GM12878 (cell line): Measurements from ENCODE around the gene ST6GALNAC3. TPM values are rescaled to one million over a fixed set of nuclear protein-coding genes. Genes with fewer than 3 reads are reported as not detected.

Experiments
- ATAC-seq: fragments of 200-7000 bp; cut with Tn5 transposase; 3 replicates; pipeline ENCODE4 v1.9.1; 2020; ENCODE audit warnings: mild to moderate bottlenecking, moderate library complexity
- BruUV-seq: library from RNA; stranded (reverse); fragments of 400-500 nt; replicated peaks from 2 replicates; lab custom pipeline; 2021; lab: Mats Ljungman, UMichigan
- CTCF ChIA-PET: fragments of 300-600 bp; sonication (Branson Sonifier 250); formaldehyde crosslinking; extraction: SDS; loops from one replicate; lab custom pipeline; 2021; ENCODE audit warnings: inconsistent platforms; lab: Yijun Ruan, JAX
- POLR2A ChIA-PET: fragments of 350-600 bp; formaldehyde crosslinking; extraction: SDS; loops from one replicate; lab custom pipeline; 2021; ENCODE audit warnings: inconsistent platforms; lab: Charles Lee
- RAD21 ChIA-PET: fragments of 300-600 bp; sonication (Branson Sonifier 250); formaldehyde crosslinking; loops from one replicate; lab custom pipeline; 2023; ENCODE audit warnings: antibody characterized with exemption; ENCODE audit not compliant: unreplicated experiment; lab: Charles Lee
- SMC1A ChIA-PET: fragments of 300-600 bp; sonication (Branson Sonifier 250); formaldehyde crosslinking; loops from one replicate; lab custom pipeline; 2023; ENCODE audit not compliant: unreplicated experiment, uncharacterized antibody; lab: Charles Lee
- DNase-seq: peaks from one replicate; pipeline ENCODE4 v3.0.0-alpha.2; 2011; ENCODE audit warnings: low read depth, low spot score
- FAIRE-seq: peaks from 3 replicates; lab custom pipeline; 2011; peaks lifted over from hg19 to GRCh38; lab: Jason Lieb, UNC
- H2AFZ ChIP-seq: 2 replicates; pipeline ENCODE4 v1.6.0; 2011; ENCODE audit warnings: low read depth, low read length, control low read depth; ENCODE audit not compliant: control insufficient read depth
- H3K27ac ChIP-seq: 2 replicates; pipeline ENCODE4 v1.5.1; 2011; ENCODE audit warnings: control low read depth; ENCODE audit not compliant: control insufficient read depth, insufficient read depth
- H3K27me3 ChIP-seq, 2 experiments: replicated peaks in 1 of 2; 2 replicates each; pipeline versions ENCODE4 v1.6.0 to v1.6.1; 2011; ENCODE audit warnings: low read length in 1 of 2; ENCODE audit not compliant: control insufficient read depth in 2 of 2, insufficient read depth in 2 of 2
- H3K36me3 ChIP-seq, 2 experiments: 2 replicates each; pipeline ENCODE4 v1.5.1; 2011; ENCODE audit warnings: low read length in 1 of 2; ENCODE audit not compliant: control insufficient read depth in 2 of 2, insufficient read depth in 2 of 2
- H3K4me1 ChIP-seq: 2 replicates; pipeline ENCODE4 v1.6.1; 2011; ENCODE audit warnings: mild to moderate bottlenecking, low read length, moderate library complexity, mixed read lengths; ENCODE audit not compliant: control insufficient read depth, insufficient read depth
- H3K4me2 ChIP-seq: 2 replicates; pipeline ENCODE4 v1.6.0; 2011; ENCODE audit warnings: control low read depth; ENCODE audit not compliant: control insufficient read depth, insufficient read depth
- H3K4me3 ChIP-seq: fragments of 200-600 bp; sonication (generic); 2 replicates; pipeline ENCODE4 v1.5.1; 2016
- H3K79me2 ChIP-seq: 2 replicates; pipeline ENCODE4 v1.6.0; 2011; ENCODE audit warnings: low read length; ENCODE audit not compliant: control insufficient read depth, insufficient read depth
- H3K9ac ChIP-seq: 2 replicates; pipeline ENCODE4 v1.8.0; 2011; ENCODE audit warnings: low read length, control low read depth, mixed read lengths; ENCODE audit not compliant: control insufficient read depth, insufficient read depth
- H3K9me3 ChIP-seq: replicated peaks from 3 replicates; pipeline ENCODE4 v1.5.1; 2011; ENCODE audit warnings: mild to moderate bottlenecking, low read length; ENCODE audit not compliant: control insufficient read depth, insufficient read depth
- H4K20me1 ChIP-seq: 2 replicates; pipeline ENCODE4 v1.6.0; 2011; ENCODE audit not compliant: control insufficient read depth, insufficient read depth
- BHLHE40 ChIP-seq, 2 experiments: fragments of 450-650 bp in 1 of 2; IDR thresholded peaks; 2 replicates each; pipeline ENCODE4 v1.6.1; 2011 to 2017; ENCODE audit warnings: low read depth in 2 of 2, borderline replicate concordance in 1 of 2, improper control_type of control experiment in 1 of 2, low read length in 1 of 2, mild to moderate bottlenecking in 1 of 2
- CHD4 ChIP-seq: fragments of 200-600 bp; sonication (generic); IDR thresholded peaks from 2 replicates; pipeline ENCODE4 v1.6.1; 2016; ENCODE audit warnings: mild to moderate bottlenecking
- EED ChIP-seq: sonication (generic); IDR thresholded peaks from 2 replicates; pipeline ENCODE4 v1.6.1; 2016; ENCODE audit warnings: antibody characterized with exemption, low read depth
- GABPA ChIP-seq: IDR thresholded peaks from 2 replicates; pipeline ENCODE4 v1.6.1; 2014; ENCODE audit warnings: antibody characterized with exemption, low read depth, mild to moderate bottlenecking, inconsistent platforms
- HDAC6 ChIP-seq: fragments of 200-600 bp; sonication (generic); IDR thresholded peaks from one replicate; pipeline ENCODE4 v1.8.0; 2017; ENCODE audit warnings: antibody characterized with exemption; ENCODE audit not compliant: unreplicated experiment
- IKZF2 ChIP-seq, 2 experiments: fragments of 450-650 bp; IDR thresholded peaks; 2 replicates each; pipeline ENCODE4 v1.6.1; 2017; ENCODE audit warnings: mild to moderate bottlenecking in 2 of 2, moderate library complexity in 2 of 2
- NR2C2 ChIP-seq: IDR thresholded peaks from 2 replicates; pipeline ENCODE4 v1.6.1; 2011; ENCODE audit warnings: borderline replicate concordance, low read depth; ENCODE audit not compliant: control insufficient read depth, insufficient read length
- NR2F1 ChIP-seq: fragments of 450-650 bp; conservative IDR thresholded peaks from 2 replicates; pipeline ENCODE4 v1.6.1; 2017; ENCODE audit warnings: mild to moderate bottlenecking
- RELA ChIP-seq: fragments of 450-650 bp; IDR thresholded peaks from 2 replicates; pipeline ENCODE4 v1.8.0; 2014; ENCODE audit warnings: borderline replicate concordance; ENCODE audit not compliant: partially characterized antibody
- ZBED1 ChIP-seq: IDR thresholded peaks from 2 replicates; pipeline ENCODE4 v1.6.1; 2016; ENCODE audit warnings: borderline replicate concordance
- WGBS: methylation state at CpG from one replicate; pipeline ENCODE4 v1.1.6; 2016; ENCODE audit warnings: low lambda C conversion rate; ENCODE audit not compliant: insufficient replicate concordance, insufficient coverage; ENCODE audit errors: missing lambda C conversion rate; 5-methylcytosine and 5-hydroxymethylcytosine counted together
- in situ Hi-C: fragments of 300-500 bp; cut with MboI; formaldehyde crosslinking; loops from 9 replicates; pipeline ENCODE4 v1.14.3; 2018; ENCODE audit warnings: mixed read lengths
- intact Hi-C: fragments of 100-400 bp; cut with micrococcal nuclease; formaldehyde crosslinking; loops from one replicate; pipeline ENCODE4 v1.14.2; 2022; ENCODE audit not compliant: unreplicated experiment
- polyA plus RNA-seq, 11 experiments: library from polyadenylated mRNA; depleted of rRNA in 4 of 11; unstranded in 6 of 11; stranded (reverse) in 5 of 11; fragments of >200 nt; fragmentation: Nextera tagmentation in 4 of 11; fragmentation: Illumina TruSeq in 1 of 11; extraction: Ambion mirVana in 4 of 11; extraction: Trizol in 1 of 11; gene quantifications; 1 replicate in 1 of 11; 2 replicates in 10 of 11; pipeline versions ENCODE4 v1.2.1 to v1.2.3, GENCODE V29; 2011 to 2016; ENCODE audit warnings: inconsistent platforms in 2 of 11, missing spikeins in 2 of 11, low read depth in 1 of 11
- total RNA-seq, 4 experiments: library from RNA; depleted of rRNA in 3 of 4; stranded (reverse); fragments of >200 nt in 3 of 4; fragmentation: Illumina TruSeq in 1 of 4; extraction: Trizol in 1 of 4; gene quantifications; 2 replicates each; pipeline versions ENCODE4 v1.2.1 to v1.2.3, GENCODE V29; 2013 to 2021
- TF ChIP-seq, protein P1 (sequence below): IDR thresholded peaks from 2 replicates; pipeline ENCODE4 v1.6.1; 2011; ENCODE audit warnings: borderline replicate concordance, low read depth, mild to moderate bottlenecking, moderate library complexity, low read length; ENCODE audit not compliant: insufficient read depth, poor library complexity, severe bottlenecking
- TF ChIP-seq, protein P2 (sequence below): fragments of 150-350 bp; IDR thresholded peaks from 2 replicates; pipeline ENCODE4 v1.6.1; 2014; ENCODE audit warnings: mild to moderate bottlenecking, low read depth, low read length
- TF ChIP-seq, protein P3 (sequence below): fragments of 450-650 bp; IDR thresholded peaks from 2 replicates; pipeline ENCODE4 v1.6.1; 2017; ENCODE audit warnings: low read depth, mild to moderate bottlenecking, moderate library complexity
- TF ChIP-seq, protein P4 (sequence below): fragments of 450-650 bp; IDR thresholded peaks from 2 replicates; pipeline ENCODE4 v1.6.1; 2017; ENCODE audit warnings: mild to moderate bottlenecking, moderate library complexity

ST6GALNAC3 gene
- total and polyA plus RNA-seq, 10 of the 15 experiments (the other 5 are each of a cell fraction or from before 2014, with no cell fraction given): 0.04 to 0.68 (median 0.18) TPM; not detected in 3

DNA sequence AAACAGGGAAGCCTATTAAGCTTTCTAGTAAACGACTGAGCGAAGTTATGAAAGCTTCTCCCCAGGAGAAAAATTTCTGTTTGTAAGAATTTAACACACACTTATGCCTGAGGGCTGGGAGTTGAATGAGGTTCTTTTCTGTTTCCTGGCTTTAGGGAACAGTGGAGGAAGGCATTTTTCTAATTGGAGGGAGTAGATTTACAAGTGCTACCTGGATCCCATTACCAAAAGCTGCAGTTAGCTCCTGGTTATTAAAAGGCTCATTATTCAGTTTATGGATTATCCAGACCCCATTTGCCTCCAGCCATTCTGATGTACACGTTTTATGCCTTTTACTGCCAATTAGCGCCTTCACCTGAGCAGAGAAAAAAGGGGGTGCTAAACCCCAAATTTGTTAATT, 7.5 kb downstream of the ST6GALNAC3 start (continued):
- TF ChIP-seq, protein P1, sequence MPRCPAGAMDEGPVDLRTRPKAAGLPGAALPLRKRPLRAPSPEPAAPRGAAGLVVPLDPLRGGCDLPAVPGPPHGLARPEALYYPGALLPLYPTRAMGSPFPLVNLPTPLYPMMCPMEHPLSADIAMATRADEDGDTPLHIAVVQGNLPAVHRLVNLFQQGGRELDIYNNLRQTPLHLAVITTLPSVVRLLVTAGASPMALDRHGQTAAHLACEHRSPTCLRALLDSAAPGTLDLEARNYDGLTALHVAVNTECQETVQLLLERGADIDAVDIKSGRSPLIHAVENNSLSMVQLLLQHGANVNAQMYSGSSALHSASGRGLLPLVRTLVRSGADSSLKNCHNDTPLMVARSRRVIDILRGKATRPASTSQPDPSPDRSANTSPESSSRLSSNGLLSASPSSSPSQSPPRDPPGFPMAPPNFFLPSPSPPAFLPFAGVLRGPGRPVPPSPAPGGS: no peak
- TF ChIP-seq GABPA (no peak), CHD4 (no peak), NR2C2 (no peak), BHLHE40 (IDR thresholded peaks at IDR 0.05; ENCODE audit: borderline replicate concordance in 1 of 2, low read depth in 2 of 2, low read length in 1 of 2) (no peak), ZBED1 (no peak), HDAC6 (no peak), IKZF2 (IDR thresholded peaks at IDR 0.05) (no peak), EED (no peak)
- TF ChIP-seq, protein P2, sequence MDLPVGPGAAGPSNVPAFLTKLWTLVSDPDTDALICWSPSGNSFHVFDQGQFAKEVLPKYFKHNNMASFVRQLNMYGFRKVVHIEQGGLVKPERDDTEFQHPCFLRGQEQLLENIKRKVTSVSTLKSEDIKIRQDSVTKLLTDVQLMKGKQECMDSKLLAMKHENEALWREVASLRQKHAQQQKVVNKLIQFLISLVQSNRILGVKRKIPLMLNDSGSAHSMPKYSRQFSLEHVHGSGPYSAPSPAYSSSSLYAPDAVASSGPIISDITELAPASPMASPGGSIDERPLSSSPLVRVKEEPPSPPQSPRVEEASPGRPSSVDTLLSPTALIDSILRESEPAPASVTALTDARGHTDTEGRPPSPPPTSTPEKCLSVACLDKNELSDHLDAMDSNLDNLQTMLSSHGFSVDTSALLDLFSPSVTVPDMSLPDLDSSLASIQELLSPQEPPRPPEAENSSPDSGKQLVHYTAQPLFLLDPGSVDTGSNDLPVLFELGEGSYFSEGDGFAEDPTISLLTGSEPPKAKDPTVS: no peak

DNA sequence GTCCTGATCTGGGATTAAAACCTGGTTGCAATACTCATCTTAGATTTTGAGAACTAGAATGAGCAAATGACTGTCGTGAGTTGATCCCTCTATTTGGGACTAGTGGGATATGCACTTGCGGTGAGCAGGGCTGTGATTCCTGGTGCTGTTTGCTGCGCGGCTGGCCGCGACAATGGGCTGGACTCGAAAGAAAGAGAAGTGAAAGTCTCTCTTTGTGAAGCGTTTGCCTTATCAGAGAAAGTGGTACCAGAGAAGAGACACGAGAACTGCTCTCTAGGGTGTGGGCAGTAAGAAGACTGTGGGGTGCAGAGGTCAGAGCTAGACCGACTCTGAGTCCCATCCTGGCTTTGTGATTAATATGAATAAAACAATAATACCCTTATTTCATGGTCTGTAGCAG, 8.6 kb downstream of the ST6GALNAC3 start:
- no peaks in the 10 kb centered on the region for H3K4me1 ChIP-seq
- H3K4me2 ChIP-seq: no peak overlapping the region; the same call in 1 of the 2 replicates
- ChIA-PET RAD21 (no interaction called here), SMC1A (no interaction called here), CTCF (no interaction called here), POLR2A (no interaction called here)
- no peaks in the 10 kb centered on the region for H3K36me3 ChIP-seq
- no peak for DNase-seq
- no peaks in the 10 kb centered on the region for H3K9me3 ChIP-seq
- no peaks in the 10 kb centered on the region for H3K27me3 ChIP-seq
- ATAC-seq: peak; percentile 94
- H3K9ac ChIP-seq: no peak overlapping the region
- H4K20me1 ChIP-seq: no peaks in the 10 kb centered on the region
- no peaks in the 10 kb centered on the region for H3K79me2 ChIP-seq
- in situ Hi-C loops (no loop called here), intact Hi-C loops (loop anchor here (5.0 kb wide), 1 partner anchor 91 kb away; no protein-coding TSS in a partner anchor)
- BruUV-seq: no TSS peak
- H3K4me3 ChIP-seq: no peak overlapping the region
- FAIRE-seq: no peak
- 1% methylated on average over 10 of the region's 10 CpGs for WGBS
- H3K27ac ChIP-seq: no peak overlapping the region
- H2AFZ ChIP-seq: no peak overlapping the region
- TF ChIP-seq, protein P3, sequence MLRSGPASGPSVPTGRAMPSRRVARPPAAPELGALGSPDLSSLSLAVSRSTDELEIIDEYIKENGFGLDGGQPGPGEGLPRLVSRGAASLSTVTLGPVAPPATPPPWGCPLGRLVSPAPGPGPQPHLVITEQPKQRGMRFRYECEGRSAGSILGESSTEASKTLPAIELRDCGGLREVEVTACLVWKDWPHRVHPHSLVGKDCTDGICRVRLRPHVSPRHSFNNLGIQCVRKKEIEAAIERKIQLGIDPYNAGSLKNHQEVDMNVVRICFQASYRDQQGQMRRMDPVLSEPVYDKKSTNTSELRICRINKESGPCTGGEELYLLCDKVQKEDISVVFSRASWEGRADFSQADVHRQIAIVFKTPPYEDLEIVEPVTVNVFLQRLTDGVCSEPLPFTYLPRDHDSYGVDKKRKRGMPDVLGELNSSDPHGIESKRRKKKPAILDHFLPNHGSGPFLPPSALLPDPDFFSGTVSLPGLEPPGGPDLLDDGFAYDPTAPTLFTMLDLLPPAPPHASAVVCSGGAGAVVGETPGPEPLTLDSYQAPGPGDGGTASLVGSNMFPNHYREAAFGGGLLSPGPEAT: no peak
- TF ChIP-seq NR2F1: peak; percentile 61
- no peak for TF ChIP-seq RELA
- TF ChIP-seq, protein P4, sequence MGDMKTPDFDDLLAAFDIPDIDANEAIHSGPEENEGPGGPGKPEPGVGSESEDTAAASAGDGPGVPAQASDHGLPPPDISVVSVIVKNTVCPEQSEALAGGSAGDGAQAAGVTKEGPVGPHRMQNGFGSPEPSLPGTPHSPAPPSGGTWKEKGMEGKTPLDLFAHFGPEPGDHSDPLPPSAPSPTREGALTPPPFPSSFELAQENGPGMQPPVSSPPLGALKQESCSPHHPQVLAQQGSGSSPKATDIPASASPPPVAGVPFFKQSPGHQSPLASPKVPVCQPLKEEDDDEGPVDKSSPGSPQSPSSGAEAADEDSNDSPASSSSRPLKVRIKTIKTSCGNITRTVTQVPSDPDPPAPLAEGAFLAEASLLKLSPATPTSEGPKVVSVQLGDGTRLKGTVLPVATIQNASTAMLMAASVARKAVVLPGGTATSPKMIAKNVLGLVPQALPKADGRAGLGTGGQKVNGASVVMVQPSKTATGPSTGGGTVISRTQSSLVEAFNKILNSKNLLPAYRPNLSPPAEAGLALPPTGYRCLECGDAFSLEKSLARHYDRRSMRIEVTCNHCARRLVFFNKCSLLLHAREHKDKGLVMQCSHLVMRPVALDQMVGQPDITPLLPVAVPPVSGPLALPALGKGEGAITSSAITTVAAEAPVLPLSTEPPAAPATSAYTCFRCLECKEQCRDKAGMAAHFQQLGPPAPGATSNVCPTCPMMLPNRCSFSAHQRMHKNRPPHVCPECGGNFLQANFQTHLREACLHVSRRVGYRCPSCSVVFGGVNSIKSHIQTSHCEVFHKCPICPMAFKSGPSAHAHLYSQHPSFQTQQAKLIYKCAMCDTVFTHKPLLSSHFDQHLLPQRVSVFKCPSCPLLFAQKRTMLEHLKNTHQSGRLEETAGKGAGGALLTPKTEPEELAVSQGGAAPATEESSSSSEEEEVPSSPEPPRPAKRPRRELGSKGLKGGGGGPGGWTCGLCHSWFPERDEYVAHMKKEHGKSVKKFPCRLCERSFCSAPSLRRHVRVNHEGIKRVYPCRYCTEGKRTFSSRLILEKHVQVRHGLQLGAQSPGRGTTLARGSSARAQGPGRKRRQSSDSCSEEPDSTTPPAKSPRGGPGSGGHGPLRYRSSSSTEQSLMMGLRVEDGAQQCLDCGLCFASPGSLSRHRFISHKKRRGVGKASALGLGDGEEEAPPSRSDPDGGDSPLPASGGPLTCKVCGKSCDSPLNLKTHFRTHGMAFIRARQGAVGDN: no peak
- TF ChIP-seq IKZF2 (IDR thresholded peaks at IDR 0.05): peak; percentile 62 to 71; a peak in 3 of 4 replicates
